ENCODE measurements around the gene LDHD.

- TF ChIP-seq POLR2A (IDR thresholded peaks at IDR 0.05) (no peak), CTCF (IDR thresholded peaks at IDR 0.05 in 4 of 5, conservative IDR thresholded peaks at IDR 0.05 in 1 of 5) (no peak)
Measured at GRCh38 chr16:75066861-75067447, 49.6 kb downstream of the LDHD start.

Measured in gastrocnemius medialis (tissue), 4 donors.